ENCODE measurements around the gene CFAP46. TPM values are rescaled to one million over a fixed set of nuclear protein-coding genes. Genes with fewer than 3 reads are reported as not detected.
"Not testable (repeated sequence)": the region's sequence is repeated elsewhere in the genome, so short reads cannot be mapped to it uniquely, and the experiment has no call there.

CFAP46 gene
- total RNA-seq, 1 experiment from 2014 or later: not detected

- no peak for DNase-seq (ENCODE audit: low read depth, low spot score)
- in situ Hi-C loops (cut with HindIII; ENCODE audit: low pct_unique_long_range_greater_than_20kb, low sequenced_read_pairs): no loop called here
Measured at GRCh38 chr10:132826524-132827422, 115.6 kb downstream of the CFAP46 start.

DNA sequence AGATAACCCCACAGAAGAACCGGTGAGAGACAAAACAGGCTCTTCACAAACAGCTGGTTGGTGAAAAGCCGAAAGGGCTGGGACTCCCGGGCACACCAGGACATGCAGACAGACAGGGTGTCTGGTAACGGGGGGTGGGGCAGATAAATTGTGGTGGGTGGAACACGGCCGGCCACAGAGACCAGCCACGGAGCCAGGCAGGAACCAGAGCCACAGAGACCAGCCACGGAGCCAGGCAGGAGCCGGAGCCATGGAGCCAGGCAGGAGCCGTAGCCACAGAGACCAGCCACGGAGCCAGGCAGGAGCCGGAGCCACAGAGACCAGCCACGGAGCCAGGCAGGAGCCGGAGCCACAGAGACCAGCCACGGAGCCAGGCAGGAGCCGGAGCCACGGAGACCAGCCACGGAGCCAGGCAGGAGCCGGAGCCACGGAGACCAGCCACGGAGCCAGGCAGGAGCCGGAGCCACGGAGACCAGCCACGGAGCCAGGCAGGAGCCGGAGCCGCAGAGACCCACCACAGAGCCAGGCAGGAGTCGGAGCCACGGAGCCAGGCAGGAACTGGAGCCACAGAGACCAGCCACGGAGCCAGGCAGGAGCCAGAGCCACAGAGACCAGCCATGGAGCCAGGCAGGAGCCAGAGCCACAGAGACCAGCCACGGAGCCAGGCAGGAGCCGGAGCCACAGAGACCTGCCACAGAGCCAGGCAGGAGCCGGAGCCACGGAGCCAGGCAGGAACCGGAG is 116.4 kb downstream of the CFAP46 start:
- in situ Hi-C loops (cut with HindIII; ENCODE audit: low pct_unique_long_range_greater_than_20kb, low sequenced_read_pairs); DNase-seq (ENCODE audit: low read depth, low spot score): not testable (repeated sequence)

- DNase-seq (ENCODE audit: low read depth, low spot score): no peak
- in situ Hi-C loops (cut with HindIII; ENCODE audit: low pct_unique_long_range_greater_than_20kb, low sequenced_read_pairs): no loop called here
Measured at GRCh38 chr10:132820056-132820455, 122.3 kb downstream of the CFAP46 start.

DNA sequence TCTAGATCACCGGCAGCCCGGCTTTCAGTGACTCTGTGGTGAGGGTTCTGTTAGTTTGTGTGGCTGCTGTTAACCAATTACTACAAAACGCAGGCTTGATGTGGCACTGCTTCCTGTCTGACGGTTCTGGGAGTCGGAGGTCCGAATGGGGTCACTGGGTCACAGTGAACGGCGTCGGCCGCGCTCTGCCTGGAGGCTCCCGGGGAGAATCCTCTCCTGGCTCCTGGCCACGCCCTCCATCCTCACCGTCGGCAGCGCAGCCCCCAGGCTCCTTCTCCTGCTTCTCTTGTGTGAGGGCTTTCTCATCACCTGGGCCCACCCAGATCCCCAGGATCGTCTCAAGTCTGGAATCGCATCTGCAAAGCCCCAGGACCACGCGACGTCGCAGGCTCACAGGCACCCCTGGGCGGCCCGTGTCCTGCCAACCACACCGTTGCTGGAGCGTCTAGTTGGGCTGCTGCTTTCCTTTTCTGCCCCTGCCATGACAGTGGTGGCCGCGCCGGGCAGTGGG is 124.6 kb downstream of the CFAP46 start:
- in situ Hi-C loops (cut with HindIII; ENCODE audit: low pct_unique_long_range_greater_than_20kb, low sequenced_read_pairs): no loop called here
- no peak for DNase-seq (ENCODE audit: low read depth, low spot score)

DNA sequence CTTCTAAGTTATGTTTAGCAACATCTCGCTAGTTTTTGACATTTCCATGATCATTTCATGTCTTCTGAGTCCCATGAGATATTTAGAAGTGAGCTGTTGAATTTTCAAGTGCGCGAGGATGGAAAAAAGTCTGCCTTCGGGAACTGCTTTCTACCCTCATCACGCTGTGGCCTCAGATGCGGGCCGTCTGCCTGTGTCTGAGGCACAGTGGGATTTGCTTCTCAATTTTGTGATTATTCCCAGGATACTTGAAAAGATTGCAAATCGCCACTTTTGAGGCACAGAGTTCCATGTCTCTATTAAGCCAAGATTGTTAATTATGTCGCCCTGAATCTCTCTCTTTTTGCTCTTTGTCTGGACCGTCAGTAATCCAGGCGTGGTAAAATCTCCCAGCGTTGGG is 125.7 kb downstream of the CFAP46 start:
- in situ Hi-C loops (cut with HindIII; ENCODE audit: low pct_unique_long_range_greater_than_20kb, low sequenced_read_pairs): no loop called here
- DNase-seq (ENCODE audit: low read depth, low spot score): no peak

DNA sequence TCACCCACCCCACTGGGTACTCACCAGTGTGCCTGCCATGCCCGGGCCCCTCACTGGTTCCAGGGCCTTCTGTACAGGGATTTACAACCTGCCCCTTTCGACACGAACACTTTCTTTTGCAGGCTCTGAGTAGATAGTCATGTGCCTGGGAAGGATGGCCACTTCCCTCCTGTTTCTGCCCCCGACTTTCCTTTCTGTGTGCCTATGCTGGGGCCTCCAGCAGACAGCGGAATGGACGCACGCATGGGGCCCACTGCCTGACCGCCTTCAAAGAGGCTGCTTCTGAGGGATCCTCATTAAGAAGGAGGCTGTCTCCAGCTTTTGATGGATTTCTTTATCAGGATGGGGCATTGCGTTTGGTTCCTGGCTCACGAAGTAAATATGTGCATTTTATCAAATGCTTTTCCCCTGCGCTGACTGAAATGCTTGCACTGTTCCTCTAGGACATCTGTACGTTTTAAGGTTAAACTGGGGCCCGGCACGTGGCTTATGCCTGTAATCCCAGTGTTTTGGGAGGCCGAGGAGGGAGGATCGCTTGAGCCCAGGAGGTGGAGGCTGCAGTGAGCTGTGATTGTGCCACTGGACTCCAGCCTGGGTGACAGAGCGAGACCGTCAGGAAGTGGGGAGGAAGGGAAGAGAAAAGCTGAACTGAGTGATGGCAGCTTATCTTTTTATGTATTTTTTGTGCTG is 127.1 kb downstream of the CFAP46 start:
- DNase-seq (ENCODE audit: low read depth, low spot score): no peak
- in situ Hi-C loops (cut with HindIII; ENCODE audit: low pct_unique_long_range_greater_than_20kb, low sequenced_read_pairs): no loop called here

GRCh38 chr10:132814469-132814856 is 127.9 kb downstream of the CFAP46 start:
- in situ Hi-C loops (cut with HindIII; ENCODE audit: low pct_unique_long_range_greater_than_20kb, low sequenced_read_pairs): no loop called here
- DNase-seq (ENCODE audit: low read depth, low spot score): no peak

- in situ Hi-C loops (cut with HindIII; ENCODE audit: low pct_unique_long_range_greater_than_20kb, low sequenced_read_pairs): no loop called here
- DNase-seq (ENCODE audit: low read depth, low spot score): no peak
Measured at GRCh38 chr10:132813560-132814468, 128.6 kb downstream of the CFAP46 start.

- in situ Hi-C loops (cut with HindIII; ENCODE audit: low pct_unique_long_range_greater_than_20kb, low sequenced_read_pairs): no loop called here
- DNase-seq (ENCODE audit: low read depth, low spot score): no peak
Measured at GRCh38 chr10:132813001-132813401, 129.4 kb downstream of the CFAP46 start.

- no peak for DNase-seq (ENCODE audit: low read depth, low spot score)
- in situ Hi-C loops (cut with HindIII; ENCODE audit: low pct_unique_long_range_greater_than_20kb, low sequenced_read_pairs): no loop called here
Measured at GRCh38 chr10:132812520-132812919, 129.8 kb downstream of the CFAP46 start.

- DNase-seq (ENCODE audit: low read depth, low spot score): no peak
- in situ Hi-C loops (cut with HindIII; ENCODE audit: low pct_unique_long_range_greater_than_20kb, low sequenced_read_pairs): no loop called here
Measured at GRCh38 chr10:132811891-132812481, 130.4 kb downstream of the CFAP46 start.

- in situ Hi-C loops (cut with HindIII; ENCODE audit: low pct_unique_long_range_greater_than_20kb, low sequenced_read_pairs): no loop called here
- DNase-seq (ENCODE audit: low read depth, low spot score): no peak
Measured at GRCh38 chr10:132810807-132811700, 131.3 kb downstream of the CFAP46 start.

DNA sequence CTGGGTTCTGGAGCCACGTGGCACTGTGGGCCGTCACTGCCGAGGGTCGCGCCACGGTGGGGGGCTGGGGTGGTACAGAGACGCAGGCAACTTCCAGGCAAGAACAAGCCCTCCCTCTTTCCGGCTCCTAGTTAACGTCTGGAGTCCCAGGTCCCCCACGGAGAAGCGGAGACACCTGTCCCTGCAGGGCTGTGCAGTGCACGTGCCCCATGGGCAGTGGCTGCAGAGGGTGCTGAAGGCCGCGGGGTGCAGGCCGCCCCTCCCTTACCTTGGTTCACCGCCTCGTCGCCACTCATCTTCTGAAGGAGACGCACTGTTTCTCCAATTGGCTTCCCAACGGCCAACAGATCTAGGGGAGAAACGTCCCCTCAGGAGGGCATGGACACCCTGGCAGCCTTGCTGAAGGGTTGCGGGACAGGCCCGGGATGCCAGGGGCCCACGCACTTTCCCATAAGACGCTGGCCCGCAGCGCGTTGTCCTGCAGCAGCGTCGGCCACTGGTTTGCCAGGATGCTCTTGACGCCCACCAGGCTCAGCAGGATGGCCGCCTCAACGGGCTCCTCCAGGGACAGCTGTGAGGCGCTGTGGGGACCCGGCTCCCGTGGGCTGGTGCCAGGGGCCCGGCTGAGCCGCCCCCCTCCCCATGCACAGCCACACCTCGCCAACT is 132.1 kb downstream of the CFAP46 start:
- no peak for DNase-seq (ENCODE audit: low read depth, low spot score)
- in situ Hi-C loops (cut with HindIII; ENCODE audit: low pct_unique_long_range_greater_than_20kb, low sequenced_read_pairs): no loop called here

GRCh38 chr10:132809232-132810140 is 132.9 kb downstream of the CFAP46 start:
- in situ Hi-C loops (cut with HindIII; ENCODE audit: low pct_unique_long_range_greater_than_20kb, low sequenced_read_pairs): no loop called here
- DNase-seq (ENCODE audit: low read depth, low spot score): no peak
